Vagina (tissue), 2 donors: ENCODE results near the gene ANAPC2.

Experiments used
- POLR2A ChIP-seq, 2 donors: fragments of 450-650 bp; IDR thresholded peaks; one replicate each; pipeline ENCODE4 v1.6.1; 2017; ENCODE audit warnings: antibody characterized with exemption in 2 of 2, mild to moderate bottlenecking in 2 of 2, moderate library complexity in 2 of 2
- TF ChIP-seq, protein P1 (sequence below), 3 experiments: fragments of 450-650 bp in 2 of 3; fragments of 200-600 bp in 1 of 3; sonication (generic) in 1 of 3; IDR thresholded peaks; one replicate each; pipeline ENCODE4 v1.5.1; 2017 to 2019; ENCODE audit warnings: antibody characterized with exemption in 3 of 3, mild to moderate bottlenecking in 2 of 3, moderate library complexity in 2 of 3

DNA sequence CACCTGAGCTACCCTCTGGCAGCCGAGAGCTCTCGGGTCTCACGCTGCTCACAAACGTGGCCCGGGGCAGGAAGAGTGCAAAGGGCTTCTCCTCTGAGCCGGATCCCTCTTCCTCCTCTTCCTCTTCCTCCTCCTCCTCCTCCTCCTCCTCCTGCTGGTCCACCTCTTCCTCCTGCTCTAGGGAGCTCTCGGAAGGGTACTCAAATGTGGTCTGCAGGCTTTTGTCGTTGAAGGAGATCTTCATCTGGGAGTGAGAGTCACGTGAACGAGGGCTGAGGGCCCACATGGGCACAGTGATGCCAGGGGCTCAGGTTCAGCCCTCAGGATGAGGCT, 4.1 kb upstream of the ANAPC2 start:
- TF ChIP-seq, protein P1, sequence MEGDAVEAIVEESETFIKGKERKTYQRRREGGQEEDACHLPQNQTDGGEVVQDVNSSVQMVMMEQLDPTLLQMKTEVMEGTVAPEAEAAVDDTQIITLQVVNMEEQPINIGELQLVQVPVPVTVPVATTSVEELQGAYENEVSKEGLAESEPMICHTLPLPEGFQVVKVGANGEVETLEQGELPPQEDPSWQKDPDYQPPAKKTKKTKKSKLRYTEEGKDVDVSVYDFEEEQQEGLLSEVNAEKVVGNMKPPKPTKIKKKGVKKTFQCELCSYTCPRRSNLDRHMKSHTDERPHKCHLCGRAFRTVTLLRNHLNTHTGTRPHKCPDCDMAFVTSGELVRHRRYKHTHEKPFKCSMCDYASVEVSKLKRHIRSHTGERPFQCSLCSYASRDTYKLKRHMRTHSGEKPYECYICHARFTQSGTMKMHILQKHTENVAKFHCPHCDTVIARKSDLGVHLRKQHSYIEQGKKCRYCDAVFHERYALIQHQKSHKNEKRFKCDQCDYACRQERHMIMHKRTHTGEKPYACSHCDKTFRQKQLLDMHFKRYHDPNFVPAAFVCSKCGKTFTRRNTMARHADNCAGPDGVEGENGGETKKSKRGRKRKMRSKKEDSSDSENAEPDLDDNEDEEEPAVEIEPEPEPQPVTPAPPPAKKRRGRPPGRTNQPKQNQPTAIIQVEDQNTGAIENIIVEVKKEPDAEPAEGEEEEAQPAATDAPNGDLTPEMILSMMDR (IDR thresholded peaks at IDR 0.05) = no peak
- TF ChIP-seq POLR2A (IDR thresholded peaks at IDR 0.05) = no peak
